Measurements from ENCODE around the gene SEZ6L.
A peak's percentile ranks its signal among the peaks of the same experiment; 100 is the strongest.

Gene SEZ6L

DNA sequence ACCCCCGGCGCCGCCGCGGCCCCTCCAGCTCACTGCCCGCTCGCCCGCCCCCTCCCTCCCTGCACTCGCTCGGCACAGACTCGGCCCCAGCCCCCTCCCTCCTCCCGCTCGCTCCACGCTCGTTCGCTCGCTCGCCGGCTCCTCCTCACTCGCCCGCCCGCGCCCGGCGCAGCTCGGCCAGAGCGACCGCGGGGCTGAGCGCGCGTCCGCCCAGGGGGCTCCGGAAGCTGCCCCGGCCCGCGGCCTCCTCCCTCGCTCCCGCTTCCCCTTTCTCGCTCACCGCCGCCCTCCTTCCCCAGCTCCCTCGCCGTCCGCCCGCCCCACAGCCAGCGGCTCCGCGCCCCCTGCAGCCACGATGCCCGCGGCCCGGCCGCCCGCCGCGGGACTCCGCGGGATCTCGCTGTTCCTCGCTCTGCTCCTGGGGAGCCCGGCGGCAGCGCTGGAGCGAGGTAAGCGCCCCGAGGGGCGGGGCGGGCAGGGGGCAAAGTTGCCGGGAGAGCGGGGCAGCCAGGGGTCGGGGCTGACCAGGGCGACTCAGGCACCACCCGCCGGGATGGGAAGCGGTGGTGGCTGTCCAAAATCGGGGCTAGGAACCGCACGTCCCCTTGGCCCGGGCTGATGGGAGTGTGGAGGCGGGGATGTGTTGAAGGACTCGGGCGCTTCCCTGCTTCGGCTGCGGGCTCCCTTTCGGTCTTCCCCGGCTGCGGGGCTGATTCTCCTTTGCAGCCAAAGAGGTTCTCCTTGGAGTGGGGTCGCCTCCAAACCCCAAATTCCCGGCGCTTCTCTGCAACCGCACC is at the start of gene SEZ6L:
TSS of gene SEZ6L (plus strand) at position 148 of the 797 bp plus-strand sequence. CDS start at position 356, 208 bp downstream.
- H3K27ac ChIP-seq (ENCODE audit: low read length) = no peak within 1 kb of the TSS

GRCh38 chr22:26122920-26123468 is 46.3 kb upstream of the SEZ6L start:
- H3K27ac ChIP-seq (ENCODE audit: low read length) = no peak overlapping the region
- no peaks in the 10 kb centered on the region for H3K4me1 ChIP-seq (ENCODE audit: control insufficient read depth, insufficient read depth, low read length)
- H3K36me3 ChIP-seq (ENCODE audit: control insufficient read depth in 2 of 2, insufficient read depth in 2 of 2, low read length in 2 of 2) = no peaks in the 10 kb centered on the region
- H3K4me3 ChIP-seq (ENCODE audit: low read length in 2 of 2) = no peak overlapping the region
- no peak overlapping the region for H3K9ac ChIP-seq (ENCODE audit: low read length in 2 of 2)
- peaks cover 0 to 2% of the 10 kb centered on the region in 2 donors for H3K27me3 ChIP-seq (ENCODE audit: control insufficient read depth in 1 of 2, insufficient read depth in 2 of 2, low read length in 2 of 2)
- H3K9me3 ChIP-seq (ENCODE audit: control insufficient read depth in 2 of 2, low read length in 2 of 2) = peaks cover 0 to 7% of the 10 kb centered on the region in 2 donors

More for the DNA sequence above, at the start of gene SEZ6L:
- no peaks in the 10 kb centered on the region for H3K9me3 ChIP-seq (ENCODE audit: control insufficient read depth in 2 of 2, low read length in 2 of 2)
- peaks cover 36 to 39% of the 10 kb centered on the region in 2 donors for H3K27me3 ChIP-seq (ENCODE audit: control insufficient read depth in 1 of 2, insufficient read depth in 2 of 2, low read length in 2 of 2)
- peak within 1 kb of the TSS in 1 of 2 donors; percentile 29 for H3K9ac ChIP-seq (ENCODE audit: low read length in 2 of 2)
- no peaks in the 10 kb centered on the region for H3K36me3 ChIP-seq (ENCODE audit: control insufficient read depth in 2 of 2, insufficient read depth in 2 of 2, low read length in 2 of 2)
- H3K4me1 ChIP-seq (ENCODE audit: control insufficient read depth, insufficient read depth, low read length) = peaks cover 20% of the 10 kb centered on the region
- H3K4me3 ChIP-seq (ENCODE audit: low read length in 2 of 2) = peak within 1 kb of the TSS; percentile 51 to 67

GRCh38 chr22:26124991-26125725 is 44.1 kb upstream of the SEZ6L start:
- Histone ChIP-seq H3K27ac (ENCODE audit: low read length) (no peak overlapping the region), H3K36me3 (ENCODE audit: control insufficient read depth in 2 of 2, insufficient read depth in 2 of 2, low read length in 2 of 2) (no peaks in the 10 kb centered on the region), H3K27me3 (ENCODE audit: control insufficient read depth in 1 of 2, insufficient read depth in 2 of 2, low read length in 2 of 2) (peaks cover 0 to 2% of the 10 kb centered on the region in 2 donors)

GRCh38 chr22:26127126-26127525 is 42.1 kb upstream of the SEZ6L start:
- Histone ChIP-seq H3K36me3 (ENCODE audit: control insufficient read depth in 2 of 2, insufficient read depth in 2 of 2, low read length in 2 of 2) (no peaks in the 10 kb centered on the region), H3K27ac (ENCODE audit: low read length) (no peak overlapping the region), H3K27me3 (ENCODE audit: control insufficient read depth in 1 of 2, insufficient read depth in 2 of 2, low read length in 2 of 2) (peaks cover 0 to 7% of the 10 kb centered on the region in 2 donors), H3K9me3 (ENCODE audit: control insufficient read depth in 2 of 2, low read length in 2 of 2) (peaks cover 0 to 5% of the 10 kb centered on the region in 2 donors), H3K4me3 (ENCODE audit: low read length in 2 of 2) (no peak overlapping the region), H3K4me1 (ENCODE audit: control insufficient read depth, insufficient read depth, low read length) (no peaks in the 10 kb centered on the region), H3K9ac (ENCODE audit: low read length in 2 of 2) (no peak overlapping the region)

More at GRCh38 chr22:26124991-26125725, 44.1 kb upstream of the SEZ6L start:
- Histone ChIP-seq H3K4me1 (ENCODE audit: control insufficient read depth, insufficient read depth, low read length) (no peaks in the 10 kb centered on the region), H3K9me3 (ENCODE audit: control insufficient read depth in 2 of 2, low read length in 2 of 2) (peaks cover 0 to 7% of the 10 kb centered on the region in 2 donors), H3K9ac (ENCODE audit: low read length in 2 of 2) (no peak overlapping the region), H3K4me3 (ENCODE audit: low read length in 2 of 2) (no peak overlapping the region)

DNA sequence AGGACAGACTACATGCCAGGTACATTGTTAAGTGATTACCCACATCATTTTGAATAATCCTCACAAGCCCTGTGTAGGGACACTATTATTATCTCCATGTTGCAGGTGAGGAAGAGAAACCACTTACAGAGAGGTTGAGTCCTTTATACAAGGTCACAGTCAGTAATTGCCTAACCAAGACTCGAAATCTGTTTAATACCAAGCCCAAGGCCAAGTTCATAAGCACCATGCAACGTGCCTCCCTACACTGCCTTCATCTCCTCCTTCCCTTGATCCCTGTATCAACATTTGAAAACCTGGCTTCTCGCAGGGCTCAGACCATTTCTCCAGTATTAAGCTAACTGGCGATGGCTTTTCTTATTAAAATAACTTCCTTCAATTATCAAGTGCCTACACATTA is 41.7 kb upstream of the SEZ6L start:
- Histone ChIP-seq H3K4me3 (ENCODE audit: low read length in 2 of 2) (no peak overlapping the region), H3K9me3 (ENCODE audit: control insufficient read depth in 2 of 2, low read length in 2 of 2) (peaks cover 0 to 5% of the 10 kb centered on the region in 2 donors), H3K4me1 (ENCODE audit: control insufficient read depth, insufficient read depth, low read length) (no peaks in the 10 kb centered on the region), H3K27me3 (ENCODE audit: control insufficient read depth in 1 of 2, insufficient read depth in 2 of 2, low read length in 2 of 2) (peaks cover 0 to 7% of the 10 kb centered on the region in 2 donors), H3K36me3 (ENCODE audit: control insufficient read depth in 2 of 2, insufficient read depth in 2 of 2, low read length in 2 of 2) (no peaks in the 10 kb centered on the region), H3K27ac (ENCODE audit: low read length) (no peak overlapping the region), H3K9ac (ENCODE audit: low read length in 2 of 2) (no peak overlapping the region)

- H3K4me3 ChIP-seq (ENCODE audit: low read length in 2 of 2) = no peak overlapping the region
- H3K4me1 ChIP-seq (ENCODE audit: control insufficient read depth, insufficient read depth, low read length) = no peaks in the 10 kb centered on the region
- H3K36me3 ChIP-seq (ENCODE audit: control insufficient read depth in 2 of 2, insufficient read depth in 2 of 2, low read length in 2 of 2) = no peaks in the 10 kb centered on the region
- peaks cover 4 to 17% of the 10 kb centered on the region in 2 donors for H3K27me3 ChIP-seq (ENCODE audit: control insufficient read depth in 1 of 2, insufficient read depth in 2 of 2, low read length in 2 of 2)
- H3K9me3 ChIP-seq (ENCODE audit: control insufficient read depth in 2 of 2, low read length in 2 of 2) = peaks cover 0 to 4% of the 10 kb centered on the region in 2 donors
- no peak overlapping the region for H3K9ac ChIP-seq (ENCODE audit: low read length in 2 of 2)
- no peak overlapping the region for H3K27ac ChIP-seq (ENCODE audit: low read length)
These were observed 37.6 kb upstream of the SEZ6L start for GRCh38 chr22:26131589-26132154.

DNA sequence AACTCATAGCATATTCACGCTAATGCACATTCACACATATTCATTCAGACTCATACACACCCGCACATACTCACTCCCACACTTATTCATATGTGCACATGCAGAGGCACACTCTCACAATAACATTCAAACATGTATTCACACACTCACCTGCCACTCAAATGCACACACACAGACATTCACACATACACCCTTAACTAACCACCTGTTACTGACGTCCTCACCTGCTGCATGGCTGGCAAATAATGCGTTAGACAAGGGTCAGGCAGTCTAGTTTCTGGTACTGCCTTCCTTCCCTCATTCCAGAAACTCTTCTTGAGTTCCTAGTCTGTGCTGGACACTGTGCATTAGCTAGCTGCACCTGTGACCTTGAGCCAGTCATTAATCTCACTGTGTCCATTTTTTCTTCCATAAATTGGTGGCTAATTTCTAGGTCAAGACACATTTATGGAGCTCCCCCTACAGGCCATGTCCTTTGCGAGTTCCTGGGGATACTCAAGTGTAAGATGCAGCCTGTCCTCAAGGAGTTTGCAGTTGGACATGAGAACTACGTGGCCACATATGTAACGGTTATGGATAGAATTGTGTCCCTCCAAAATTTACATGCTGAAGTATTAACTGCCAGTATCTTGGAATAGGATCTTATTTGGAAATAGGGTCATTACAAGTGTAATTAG is 34.5 kb upstream of the SEZ6L start:
- Histone ChIP-seq H3K4me3 (ENCODE audit: low read length in 2 of 2) (no peak overlapping the region), H3K27ac (ENCODE audit: low read length) (no peak overlapping the region), H3K9ac (ENCODE audit: low read length in 2 of 2) (no peak overlapping the region), H3K36me3 (ENCODE audit: control insufficient read depth in 2 of 2, insufficient read depth in 2 of 2, low read length in 2 of 2) (no peaks in the 10 kb centered on the region), H3K27me3 (ENCODE audit: control insufficient read depth in 1 of 2, insufficient read depth in 2 of 2, low read length in 2 of 2) (peaks cover 4 to 17% of the 10 kb centered on the region in 2 donors), H3K9me3 (ENCODE audit: control insufficient read depth in 2 of 2, low read length in 2 of 2) (peaks cover 0 to 4% of the 10 kb centered on the region in 2 donors), H3K4me1 (ENCODE audit: control insufficient read depth, insufficient read depth, low read length) (no peaks in the 10 kb centered on the region)

- Histone ChIP-seq H3K36me3 (ENCODE audit: control insufficient read depth in 2 of 2, insufficient read depth in 2 of 2, low read length in 2 of 2) (no peaks in the 10 kb centered on the region), H3K9me3 (ENCODE audit: control insufficient read depth in 2 of 2, low read length in 2 of 2) (peaks cover 0 to 4% of the 10 kb centered on the region in 2 donors), H3K27me3 (ENCODE audit: control insufficient read depth in 1 of 2, insufficient read depth in 2 of 2, low read length in 2 of 2) (peaks cover 4 to 17% of the 10 kb centered on the region in 2 donors), H3K4me1 (ENCODE audit: control insufficient read depth, insufficient read depth, low read length) (no peaks in the 10 kb centered on the region), H3K4me3 (ENCODE audit: low read length in 2 of 2) (no peak overlapping the region), H3K9ac (ENCODE audit: low read length in 2 of 2) (no peak overlapping the region), H3K27ac (ENCODE audit: low read length) (no peak overlapping the region)
These were observed 33.5 kb upstream of the SEZ6L start for GRCh38 chr22:26135806-26136205.

GRCh38 chr22:26139310-26139709 is 30.0 kb upstream of the SEZ6L start:
- peaks cover 0 to 9% of the 10 kb centered on the region in 2 donors for H3K27me3 ChIP-seq (ENCODE audit: control insufficient read depth in 1 of 2, insufficient read depth in 2 of 2, low read length in 2 of 2)
- no peaks in the 10 kb centered on the region for H3K4me1 ChIP-seq (ENCODE audit: control insufficient read depth, insufficient read depth, low read length)
- no peak overlapping the region for H3K27ac ChIP-seq (ENCODE audit: low read length)
- H3K9ac ChIP-seq (ENCODE audit: low read length in 2 of 2) = no peak overlapping the region
- no peaks in the 10 kb centered on the region for H3K36me3 ChIP-seq (ENCODE audit: control insufficient read depth in 2 of 2, insufficient read depth in 2 of 2, low read length in 2 of 2)
- H3K4me3 ChIP-seq (ENCODE audit: low read length in 2 of 2) = no peak overlapping the region
- peaks cover 0 to 4% of the 10 kb centered on the region in 2 donors for H3K9me3 ChIP-seq (ENCODE audit: control insufficient read depth in 2 of 2, low read length in 2 of 2)

GRCh38 chr22:26141831-26142230 is 27.4 kb upstream of the SEZ6L start:
- Histone ChIP-seq H3K27me3 (ENCODE audit: control insufficient read depth in 1 of 2, insufficient read depth in 2 of 2, low read length in 2 of 2) (peaks cover 0 to 2% of the 10 kb centered on the region in 2 donors), H3K9ac (ENCODE audit: low read length in 2 of 2) (no peak overlapping the region), H3K36me3 (ENCODE audit: control insufficient read depth in 2 of 2, insufficient read depth in 2 of 2, low read length in 2 of 2) (no peaks in the 10 kb centered on the region), H3K4me1 (ENCODE audit: control insufficient read depth, insufficient read depth, low read length) (no peaks in the 10 kb centered on the region), H3K27ac (ENCODE audit: low read length) (no peak overlapping the region), H3K4me3 (ENCODE audit: low read length in 2 of 2) (no peak overlapping the region), H3K9me3 (ENCODE audit: control insufficient read depth in 2 of 2, low read length in 2 of 2) (no peaks in the 10 kb centered on the region)
